Liver (tissue), 3 donors: ENCODE data around the gene SBF2.

Source experiments
- CTCF ChIP-seq: fragments of 150-350 bp; IDR thresholded peaks from 2 replicates; pipeline ENCODE4 v1.5.1; 2017; ENCODE audit warnings: improper control_type of control experiment, low read depth, low read length; ENCODE audit not compliant: missing input control
- GABPA ChIP-seq, 2 donors: IDR thresholded peaks in 1 of 2; conservative IDR thresholded peaks in 1 of 2; 2 replicates each; pipeline ENCODE4 v1.6.1; 2016; ENCODE audit warnings: antibody characterized with exemption in 2 of 2, mild to moderate bottlenecking in 1 of 2, moderate library complexity in 1 of 2
- JUND ChIP-seq, 2 donors: IDR thresholded peaks; 2 replicates each; pipeline ENCODE4 v1.6.1; 2016; ENCODE audit warnings: antibody characterized with exemption in 2 of 2
- MAX ChIP-seq: IDR thresholded peaks from 2 replicates; pipeline ENCODE4 v1.6.1; 2016; ENCODE audit warnings: antibody characterized with exemption
- RAD21 ChIP-seq, 2 donors: IDR thresholded peaks; 2 replicates each; pipeline ENCODE4 v1.6.1; 2016; ENCODE audit warnings: antibody characterized with exemption in 2 of 2, mild to moderate bottlenecking in 2 of 2
- RXRA ChIP-seq, 2 donors: IDR thresholded peaks; 2 replicates each; pipeline ENCODE4 v1.6.1; 2017 to 2018; ENCODE audit warnings: antibody characterized with exemption in 2 of 2, mild to moderate bottlenecking in 1 of 2
- SP1 ChIP-seq: IDR thresholded peaks from 2 replicates; pipeline ENCODE4 v1.6.1; 2018; ENCODE audit warnings: antibody characterized with exemption, mild to moderate bottlenecking
- ZBTB33 ChIP-seq: IDR thresholded peaks from 2 replicates; pipeline ENCODE4 v1.6.1; 2016; ENCODE audit warnings: antibody characterized with exemption
- donor health status: healthy.
- donor health status: healthy.

- TF ChIP-seq CTCF, result no peak
- TF ChIP-seq RAD21 (IDR thresholded peaks at IDR 0.05), result no peak
- TF ChIP-seq ZBTB33, result no peak
- TF ChIP-seq GABPA (IDR thresholded peaks at IDR 0.05 in 1 of 2, conservative IDR thresholded peaks at IDR 0.05 in 1 of 2), result no peak
- TF ChIP-seq RXRA (IDR thresholded peaks at IDR 0.05), result no peak
- no peak for TF ChIP-seq SP1
- no peak for TF ChIP-seq JUND (IDR thresholded peaks at IDR 0.05)
- no peak for TF ChIP-seq MAX
These were observed 513.1 kb downstream of the SBF2 start for GRCh38 chr11:9780929-9781328.
